GM12878 (cell line): ENCODE data around the gene ZNF124. TPM values are rescaled to one million over a fixed set of nuclear protein-coding genes. Genes with fewer than 3 reads are reported as not detected.

ENCODE experiments used
- ATAC-seq: fragments of 200-7000 bp; cut with Tn5 transposase; 3 replicates; pipeline ENCODE4 v1.9.1; 2020; ENCODE audit warnings: mild to moderate bottlenecking, moderate library complexity
- BruUV-seq: library from RNA; stranded (reverse); fragments of 400-500 nt; replicated peaks from 2 replicates; lab custom pipeline; 2021; lab: Mats Ljungman, UMichigan
- CTCF ChIA-PET: fragments of 300-600 bp; sonication (Branson Sonifier 250); formaldehyde crosslinking; extraction: SDS; loops from one replicate; lab custom pipeline; 2021; ENCODE audit warnings: inconsistent platforms; lab: Yijun Ruan, JAX
- POLR2A ChIA-PET: fragments of 350-600 bp; formaldehyde crosslinking; extraction: SDS; loops from one replicate; lab custom pipeline; 2021; ENCODE audit warnings: inconsistent platforms; lab: Charles Lee
- RAD21 ChIA-PET: fragments of 300-600 bp; sonication (Branson Sonifier 250); formaldehyde crosslinking; loops from one replicate; lab custom pipeline; 2023; ENCODE audit warnings: antibody characterized with exemption; ENCODE audit not compliant: unreplicated experiment; lab: Charles Lee
- SMC1A ChIA-PET: fragments of 300-600 bp; sonication (Branson Sonifier 250); formaldehyde crosslinking; loops from one replicate; lab custom pipeline; 2023; ENCODE audit not compliant: unreplicated experiment, uncharacterized antibody; lab: Charles Lee
- DNase-seq: peaks from one replicate; pipeline ENCODE4 v3.0.0-alpha.2; 2011; ENCODE audit warnings: low read depth, low spot score
- FAIRE-seq: peaks from 3 replicates; lab custom pipeline; 2011; peaks lifted over from hg19 to GRCh38; lab: Jason Lieb, UNC
- H2AFZ ChIP-seq: 2 replicates; pipeline ENCODE4 v1.6.0; 2011; ENCODE audit warnings: low read depth, low read length, control low read depth; ENCODE audit not compliant: control insufficient read depth
- H3K27ac ChIP-seq: 2 replicates; pipeline ENCODE4 v1.5.1; 2011; ENCODE audit warnings: control low read depth; ENCODE audit not compliant: control insufficient read depth, insufficient read depth
- H3K27me3 ChIP-seq, 2 experiments: replicated peaks in 1 of 2; 2 replicates each; pipeline versions ENCODE4 v1.6.0 to v1.6.1; 2011; ENCODE audit warnings: low read length in 1 of 2; ENCODE audit not compliant: control insufficient read depth in 2 of 2, insufficient read depth in 2 of 2
- H3K36me3 ChIP-seq, 2 experiments: 2 replicates each; pipeline ENCODE4 v1.5.1; 2011; ENCODE audit warnings: low read length in 1 of 2; ENCODE audit not compliant: control insufficient read depth in 2 of 2, insufficient read depth in 2 of 2
- H3K4me1 ChIP-seq: 2 replicates; pipeline ENCODE4 v1.6.1; 2011; ENCODE audit warnings: mild to moderate bottlenecking, low read length, moderate library complexity, mixed read lengths; ENCODE audit not compliant: control insufficient read depth, insufficient read depth
- H3K4me2 ChIP-seq: 2 replicates; pipeline ENCODE4 v1.6.0; 2011; ENCODE audit warnings: control low read depth; ENCODE audit not compliant: control insufficient read depth, insufficient read depth
- H3K4me3 ChIP-seq: fragments of 200-600 bp; sonication (generic); 2 replicates; pipeline ENCODE4 v1.5.1; 2016
- H3K79me2 ChIP-seq: 2 replicates; pipeline ENCODE4 v1.6.0; 2011; ENCODE audit warnings: low read length; ENCODE audit not compliant: control insufficient read depth, insufficient read depth
- H3K9ac ChIP-seq: 2 replicates; pipeline ENCODE4 v1.8.0; 2011; ENCODE audit warnings: low read length, control low read depth, mixed read lengths; ENCODE audit not compliant: control insufficient read depth, insufficient read depth
- H3K9me3 ChIP-seq: replicated peaks from 3 replicates; pipeline ENCODE4 v1.5.1; 2011; ENCODE audit warnings: mild to moderate bottlenecking, low read length; ENCODE audit not compliant: control insufficient read depth, insufficient read depth
- H4K20me1 ChIP-seq: 2 replicates; pipeline ENCODE4 v1.6.0; 2011; ENCODE audit not compliant: control insufficient read depth, insufficient read depth
- ATF7 ChIP-seq: fragments of 450-650 bp; IDR thresholded peaks from 2 replicates; pipeline ENCODE4 v1.6.1; 2016; ENCODE audit warnings: low read depth, mild to moderate bottlenecking
- CEBPZ ChIP-seq: fragments of 150-350 bp; IDR thresholded peaks from 2 replicates; pipeline ENCODE4 v1.6.1; 2016; ENCODE audit warnings: low read depth, low read length
- EP300 ChIP-seq, 2 experiments: fragments of 150-350 bp in 1 of 2; IDR thresholded peaks; 2 replicates each; pipeline ENCODE4 v1.6.1; 2011 to 2012; ENCODE audit warnings: low read depth in 2 of 2, low read length in 2 of 2, borderline replicate concordance in 1 of 2, improper control_type of control experiment in 1 of 2, inconsistent platforms in 1 of 2; ENCODE audit not compliant: control insufficient read depth in 1 of 2
- KAT2A ChIP-seq: conservative IDR thresholded peaks from 2 replicates; pipeline ENCODE4 v1.6.1; 2011; ENCODE audit warnings: low read depth, low read length; ENCODE audit not compliant: control insufficient read depth
- SIX5 ChIP-seq: IDR thresholded peaks from 2 replicates; pipeline ENCODE4 v1.6.1; 2011; ENCODE audit warnings: mild to moderate bottlenecking, low read depth, low read length, moderate library complexity; ENCODE audit not compliant: severe bottlenecking
- WGBS: methylation state at CpG from one replicate; pipeline ENCODE4 v1.1.6; 2016; ENCODE audit warnings: low lambda C conversion rate; ENCODE audit not compliant: insufficient replicate concordance, insufficient coverage; ENCODE audit errors: missing lambda C conversion rate; 5-methylcytosine and 5-hydroxymethylcytosine counted together
- in situ Hi-C: fragments of 300-500 bp; cut with MboI; formaldehyde crosslinking; loops from 9 replicates; pipeline ENCODE4 v1.14.3; 2018; ENCODE audit warnings: mixed read lengths
- intact Hi-C: fragments of 100-400 bp; cut with micrococcal nuclease; formaldehyde crosslinking; loops from one replicate; pipeline ENCODE4 v1.14.2; 2022; ENCODE audit not compliant: unreplicated experiment
- polyA plus RNA-seq, 11 experiments: library from polyadenylated mRNA; depleted of rRNA in 4 of 11; unstranded in 6 of 11; stranded (reverse) in 5 of 11; fragments of >200 nt; fragmentation: Nextera tagmentation in 4 of 11; fragmentation: Illumina TruSeq in 1 of 11; extraction: Ambion mirVana in 4 of 11; extraction: Trizol in 1 of 11; gene quantifications; 1 replicate in 1 of 11; 2 replicates in 10 of 11; pipeline versions ENCODE4 v1.2.1 to v1.2.3, GENCODE V29; 2011 to 2016; ENCODE audit warnings: inconsistent platforms in 2 of 11, missing spikeins in 2 of 11, low read depth in 1 of 11
- total RNA-seq, 4 experiments: library from RNA; depleted of rRNA in 3 of 4; stranded (reverse); fragments of >200 nt in 3 of 4; fragmentation: Illumina TruSeq in 1 of 4; extraction: Trizol in 1 of 4; gene quantifications; 2 replicates each; pipeline versions ENCODE4 v1.2.1 to v1.2.3, GENCODE V29; 2013 to 2021

Gene ZNF124
- total and polyA plus RNA-seq, 10 of the 15 experiments (the other 5 are each of a cell fraction or from before 2014, with no cell fraction given) = 6.8 to 37.5 (median 12.5) TPM

GRCh38 chr1:247113733-247114271, 58.0 kb downstream of the ZNF124 start:
- RAD21 ChIA-PET = no interaction called here
- no peak overlapping the region for H3K4me2 ChIP-seq
- in situ Hi-C loops (no loop called here), intact Hi-C loops (no loop called here)
- no peak overlapping the region for H3K27ac ChIP-seq
- SMC1A ChIA-PET = no interaction called here
- H3K9me3 ChIP-seq = peaks cover 1% of the 10 kb centered on the region; the same call in 2 of the 3 replicates
- 69% methylated on average over 5 of the region's 5 CpGs for WGBS
- no peak; the same call in 2 of the 3 replicates for ATAC-seq
- H3K36me3 ChIP-seq = no peaks in the 10 kb centered on the region
- CTCF ChIA-PET = no interaction called here
- DNase-seq = no peak
- no peaks in the 10 kb centered on the region for H4K20me1 ChIP-seq
- peaks cover 1 to 5% of the 10 kb centered on the region in 2 experiments; a peak in 3 of 4 replicates for H3K27me3 ChIP-seq
- no TSS peak for BruUV-seq
- no peaks in the 10 kb centered on the region for H3K79me2 ChIP-seq
- H3K4me1 ChIP-seq = no peaks in the 10 kb centered on the region
- H2AFZ ChIP-seq = no peak overlapping the region
- TF ChIP-seq KAT2A = no peak
- TF ChIP-seq SIX5 = no peak
- no peak for TF ChIP-seq EP300 (IDR thresholded peaks at IDR 0.05; ENCODE audit: borderline replicate concordance in 1 of 2, control insufficient read depth in 1 of 2, low read depth in 2 of 2, low read length in 2 of 2)
- TF ChIP-seq CEBPZ = no peak
- no peak for TF ChIP-seq ATF7
- no peak overlapping the region for H3K4me3 ChIP-seq
- FAIRE-seq = no peak
- no peak overlapping the region for H3K9ac ChIP-seq
- POLR2A ChIA-PET = interaction anchor here (0.5 kb wide), 1 partner anchor 46 kb away, joined by 3 read pairs; no protein-coding TSS in a partner anchor
